Left renal cortex interstitium (tissue), 4 donors: ENCODE measurements around the gene SLC2A13. TPM values are rescaled to one million over a fixed set of nuclear protein-coding genes. Genes with fewer than 3 reads are reported as not detected.
"Not testable (repeated sequence)": the region's sequence is repeated elsewhere in the genome, so short reads cannot be mapped to it uniquely, and the experiment has no call there.

ENCODE experiments used
- DNase-seq, 4 donors: peaks; one replicate each; pipeline ENCODE4 v3.0.0-alpha.2; 2013; ENCODE audit warnings: low read depth in 4 of 4, low spot score in 2 of 4, missing footprints in 1 of 4
- polyA plus RNA-seq, 4 donors: library from polyadenylated mRNA; unstranded; fragments of 120-200 nt; gene quantifications; one replicate each; pipeline ENCODE4 v1.2.1, GENCODE V29; 2013; ENCODE audit not compliant: insufficient read length in 4 of 4

The SLC2A13 gene
- polyA plus RNA-seq, 4 donors: 11.8 to 16.3 (median 14.5) TPM

DNA sequence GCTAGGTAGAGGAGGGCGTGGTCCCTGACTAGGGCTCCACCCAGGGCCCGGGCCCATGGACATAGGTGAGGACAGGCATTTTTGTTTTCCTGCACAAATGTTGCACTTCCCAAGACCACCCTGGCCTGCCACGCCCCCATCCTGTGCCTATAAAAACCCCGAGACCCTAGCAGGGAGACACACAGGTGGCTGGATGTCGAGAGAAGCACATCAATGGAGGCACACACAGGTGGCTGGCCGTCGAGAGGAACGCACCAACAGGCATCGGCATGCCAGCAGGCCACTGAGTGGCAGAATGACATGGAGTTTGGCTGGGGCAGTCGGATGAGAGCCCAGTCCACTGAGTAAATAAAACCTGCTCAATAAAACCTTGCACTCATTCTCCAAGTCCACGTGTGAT lies 328.4 kb downstream of the SLC2A13 start:
- DNase-seq: no peak

DNA sequence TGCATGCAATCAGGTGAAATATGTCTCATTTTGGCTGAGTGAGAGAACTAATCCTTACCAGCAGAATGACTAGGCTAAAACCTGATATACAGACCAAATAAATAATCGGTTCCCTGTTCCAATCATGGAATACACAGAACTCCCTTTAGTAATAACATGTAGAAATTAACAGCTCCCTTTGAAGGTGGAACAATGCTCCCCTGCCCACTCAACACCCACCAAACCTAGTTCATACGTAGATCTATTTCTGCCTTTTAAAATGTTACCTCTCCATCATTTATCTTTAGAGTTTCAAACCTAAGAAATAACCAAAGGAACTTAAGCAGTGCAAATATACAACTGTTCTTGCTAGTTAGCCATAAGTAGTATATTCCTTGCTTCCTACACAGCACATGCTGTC lies 332.6 kb downstream of the SLC2A13 start:
- DNase-seq: no peak

DNA sequence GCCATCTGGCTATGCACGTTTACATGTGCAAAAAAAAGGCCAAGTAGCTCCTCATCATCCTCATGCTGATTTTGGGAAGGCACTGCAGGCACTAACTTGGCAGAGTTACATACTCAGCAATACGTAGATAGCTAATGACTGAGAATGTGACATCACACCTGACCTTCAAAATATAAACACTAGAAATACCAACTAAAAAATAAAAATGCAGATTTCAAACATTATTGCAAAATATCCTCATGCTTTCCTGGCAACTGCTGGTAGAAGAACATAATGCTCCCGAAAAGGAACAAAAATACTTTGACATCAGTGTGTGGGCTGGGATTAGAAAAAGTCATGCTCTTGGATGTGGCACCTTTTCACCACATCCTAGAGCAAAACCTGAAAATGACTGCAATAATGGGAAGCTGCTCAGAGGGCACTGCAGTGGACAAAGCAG lies 333.0 kb downstream of the SLC2A13 start:
- no peak for DNase-seq

DNA sequence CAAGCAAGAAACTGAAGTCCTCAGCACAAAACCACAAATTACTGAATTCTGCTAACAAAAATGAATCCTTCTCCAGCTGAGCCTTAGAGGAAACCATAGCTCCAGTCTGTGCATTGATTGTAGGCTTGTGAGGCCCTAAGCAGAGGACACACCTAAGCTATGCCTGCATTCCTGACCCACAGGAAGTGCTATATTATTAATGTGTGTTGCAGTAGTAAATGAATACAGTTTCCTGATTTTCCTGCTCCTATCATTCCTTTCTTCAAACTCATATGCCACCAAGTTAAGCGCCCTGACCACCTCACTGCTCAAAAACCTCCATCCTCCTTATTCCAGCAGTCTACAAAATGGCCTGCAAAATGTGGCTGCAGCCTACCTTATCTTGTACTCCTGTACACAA lies 334.4 kb downstream of the SLC2A13 start:
- DNase-seq: no peak

DNA sequence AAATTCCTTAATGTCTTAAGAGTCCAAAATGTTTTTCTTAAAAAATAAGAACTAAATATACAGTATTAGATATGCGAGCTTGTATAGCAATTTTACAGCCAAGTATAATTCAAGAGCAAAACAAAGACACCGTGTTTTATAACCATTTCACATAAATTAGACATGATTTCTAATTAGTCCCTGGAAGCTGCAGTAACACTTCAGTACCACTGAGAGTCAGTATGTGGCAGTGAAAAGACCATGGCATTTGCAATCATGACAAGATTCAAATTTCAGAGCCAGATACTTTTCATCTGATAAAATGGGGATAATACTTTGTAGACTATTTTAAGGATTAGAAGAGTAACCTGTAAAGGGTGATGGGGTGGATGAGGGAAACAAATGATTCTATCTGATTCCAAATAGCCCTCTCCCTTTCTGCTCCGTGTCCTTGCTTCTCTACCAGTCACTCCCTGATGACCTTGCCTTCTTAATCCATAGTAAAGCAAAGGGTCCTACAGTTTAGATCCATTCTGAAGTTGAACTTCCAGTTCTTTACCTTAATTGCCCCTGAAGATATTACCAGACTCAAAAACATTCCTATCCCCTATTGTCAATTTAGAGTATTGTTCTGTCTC lies 340.8 kb downstream of the SLC2A13 start:
- DNase-seq: peak in 2 of 4 donors; percentile 10 to 11

DNA sequence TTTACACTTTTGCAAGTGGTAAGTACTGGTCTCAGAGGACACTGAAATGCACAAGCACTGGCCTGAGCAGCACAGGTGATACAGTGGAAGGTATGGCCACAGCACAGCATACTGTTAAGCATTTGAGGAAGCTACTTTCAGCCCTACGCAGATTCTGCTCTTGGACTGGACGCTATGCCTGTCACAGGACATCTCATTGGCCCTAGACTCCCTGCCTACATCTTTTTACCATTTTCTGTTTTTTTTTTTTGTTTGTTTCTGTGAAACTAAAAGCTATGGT lies 342.1 kb downstream of the SLC2A13 start:
- DNase-seq: no peak

DNA sequence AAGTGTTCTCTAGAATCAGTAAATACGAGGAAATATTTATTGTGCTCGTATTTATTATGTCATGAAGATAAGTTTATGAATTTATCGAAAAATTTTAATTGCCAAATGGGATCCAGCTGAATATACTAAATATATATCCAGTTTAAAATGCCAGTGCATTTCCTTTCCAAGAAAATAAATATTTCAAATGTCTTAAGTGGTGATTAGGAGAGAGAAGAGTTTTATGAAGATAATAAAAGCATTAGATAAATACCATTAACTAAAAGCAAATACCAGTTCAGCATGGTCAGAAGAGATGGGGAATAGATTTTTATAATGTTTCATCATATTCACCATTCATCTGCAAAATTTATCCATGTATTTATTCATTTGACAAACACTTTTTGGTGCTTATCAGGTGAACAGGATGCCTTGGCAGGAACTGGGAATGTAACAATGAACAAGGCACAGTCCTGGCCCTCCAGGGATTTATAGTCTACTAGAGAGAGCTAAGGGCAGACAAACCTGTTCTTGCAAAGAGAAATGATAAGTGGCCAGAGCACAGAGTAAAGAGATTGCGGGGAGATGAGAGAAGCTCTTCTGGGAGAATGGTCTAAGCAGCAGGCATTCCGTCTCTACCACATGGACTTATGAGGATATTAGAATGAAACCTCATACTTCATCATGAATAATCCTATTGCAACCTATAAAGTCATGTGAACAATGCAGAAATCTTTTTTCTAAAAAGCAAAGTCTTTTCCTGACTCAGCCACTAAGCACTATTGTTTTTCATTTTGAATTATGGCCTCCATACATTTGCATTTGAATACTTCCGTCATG lies 342.6 kb downstream of the SLC2A13 start:
- DNase-seq: no peak

DNA sequence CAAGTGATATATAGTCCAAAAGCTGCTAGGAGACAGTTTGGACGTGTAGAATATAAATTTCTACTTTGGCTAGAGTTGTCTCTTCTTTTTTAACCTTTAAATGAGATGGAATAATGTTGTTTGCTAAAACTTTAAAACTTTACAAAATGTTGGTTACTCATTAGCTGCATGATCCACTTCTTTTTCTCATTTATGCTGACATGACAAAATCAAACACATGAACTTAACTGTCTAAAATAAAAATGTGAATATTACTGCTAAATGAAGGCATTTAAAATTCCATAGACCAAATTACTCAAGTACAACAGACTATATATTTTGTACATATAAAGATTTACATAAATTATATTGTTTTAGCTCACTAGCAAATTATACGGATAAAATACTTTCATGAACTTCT lies 350.4 kb downstream of the SLC2A13 start:
- DNase-seq: no peak

DNA sequence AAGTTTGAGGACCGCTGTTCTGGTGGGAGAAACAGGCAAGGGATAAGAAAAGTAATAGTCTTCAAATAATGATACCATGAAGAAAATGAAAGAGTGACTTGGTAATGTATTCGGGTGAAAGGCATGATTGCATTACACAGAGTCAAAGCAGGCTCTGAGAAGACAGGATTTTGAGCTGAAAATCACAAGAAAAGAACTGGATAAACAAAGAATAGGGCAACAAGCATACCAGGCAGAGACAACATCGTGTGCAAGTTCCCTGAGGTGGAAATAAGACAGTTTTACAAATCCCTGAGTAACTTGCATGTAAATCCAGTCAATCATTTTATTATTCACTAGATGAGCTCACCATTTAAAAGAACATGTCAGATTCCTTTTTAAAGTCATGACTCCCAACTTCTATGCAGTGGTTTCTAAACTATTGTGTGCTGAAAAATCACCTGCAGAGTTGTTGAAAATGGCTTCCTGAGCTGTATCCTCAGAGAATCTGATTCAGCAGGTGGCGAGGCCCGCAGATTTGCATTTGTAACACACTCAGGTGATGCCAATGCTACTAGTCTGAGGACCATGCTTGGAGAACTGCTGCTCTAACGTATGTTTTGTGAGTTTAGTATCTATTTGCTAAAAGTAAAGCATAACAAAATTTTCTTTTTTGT lies 353.3 kb downstream of the SLC2A13 start:
- DNase-seq: no peak

DNA sequence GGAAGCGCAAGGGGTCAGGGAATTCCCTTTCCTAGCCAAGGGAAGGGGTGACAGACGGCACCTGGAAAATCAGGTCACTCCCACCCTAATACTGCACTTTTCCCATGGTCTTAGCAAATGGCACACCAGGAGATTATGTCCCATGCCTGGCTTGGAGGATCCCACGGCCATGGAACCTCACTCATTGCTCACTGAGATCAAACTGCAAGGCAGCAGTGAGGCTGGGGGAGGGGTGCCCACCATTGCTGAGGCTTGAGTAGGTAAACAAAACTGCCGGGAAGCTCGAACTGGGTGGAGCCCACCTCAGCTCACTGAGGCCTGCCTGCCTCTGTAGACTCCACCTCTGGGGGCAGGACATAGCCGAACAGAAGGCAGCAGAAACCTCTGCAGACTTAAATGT lies 359.7 kb downstream of the SLC2A13 start:
- not testable (repeated sequence) for DNase-seq

DNA sequence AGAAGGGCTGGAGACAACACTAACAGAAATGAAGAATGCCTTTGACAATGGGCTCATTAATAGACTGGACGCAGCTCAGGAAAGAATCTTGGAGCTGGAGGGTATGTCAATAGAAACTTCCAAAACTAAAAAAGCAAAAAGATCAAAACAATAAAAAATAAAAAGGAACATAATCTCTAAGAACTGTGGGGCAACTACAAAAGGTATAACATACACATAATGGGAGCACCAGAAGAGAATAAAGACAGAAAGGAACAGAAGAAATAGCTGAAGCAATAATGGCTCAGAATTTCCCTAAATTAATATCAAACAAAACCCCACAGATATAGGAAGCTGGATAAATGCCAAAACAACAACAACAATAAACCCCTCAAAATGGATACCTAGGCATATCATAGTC lies 362.2 kb downstream of the SLC2A13 start:
- no peak for DNase-seq

DNA sequence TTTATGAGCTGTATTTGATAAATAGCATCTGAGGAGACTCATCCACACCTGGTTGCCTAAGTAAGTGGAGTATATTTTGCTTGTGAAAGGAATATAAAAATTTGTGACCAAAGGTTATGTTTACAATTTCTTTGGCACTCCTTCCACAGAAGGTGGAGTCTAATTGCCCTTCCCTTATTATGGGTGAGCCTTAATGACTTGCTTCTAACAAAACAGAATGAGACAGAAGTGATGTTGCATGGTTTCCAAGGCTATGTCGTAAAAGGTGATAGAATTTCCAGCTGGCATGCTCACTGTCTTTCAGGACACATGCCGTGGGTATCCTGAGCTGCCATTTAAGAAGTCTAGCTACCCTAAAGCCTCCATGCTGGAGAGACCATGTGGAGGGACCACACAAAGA lies 369.5 kb downstream of the SLC2A13 start:
- no peak for DNase-seq

DNA sequence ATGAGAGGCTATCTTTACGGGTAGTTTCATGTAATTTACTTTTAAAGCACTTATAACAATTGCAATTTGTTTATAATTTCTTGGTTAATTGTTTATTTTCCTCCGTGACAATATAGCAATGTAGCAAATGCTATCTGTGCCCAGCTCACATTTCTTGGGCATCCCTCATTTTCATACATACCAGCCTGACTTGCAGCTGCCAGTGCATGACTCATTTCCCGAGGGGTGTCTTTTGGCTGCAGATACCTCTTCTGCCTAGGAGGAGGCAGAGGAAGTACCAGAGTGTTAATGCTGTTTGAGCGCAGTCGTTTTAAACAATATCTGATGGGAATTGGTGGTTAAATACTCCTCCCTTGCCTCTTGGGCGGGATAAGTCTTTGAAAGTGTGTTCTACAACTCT lies 382.1 kb downstream of the SLC2A13 start:
- no peak for DNase-seq

DNA sequence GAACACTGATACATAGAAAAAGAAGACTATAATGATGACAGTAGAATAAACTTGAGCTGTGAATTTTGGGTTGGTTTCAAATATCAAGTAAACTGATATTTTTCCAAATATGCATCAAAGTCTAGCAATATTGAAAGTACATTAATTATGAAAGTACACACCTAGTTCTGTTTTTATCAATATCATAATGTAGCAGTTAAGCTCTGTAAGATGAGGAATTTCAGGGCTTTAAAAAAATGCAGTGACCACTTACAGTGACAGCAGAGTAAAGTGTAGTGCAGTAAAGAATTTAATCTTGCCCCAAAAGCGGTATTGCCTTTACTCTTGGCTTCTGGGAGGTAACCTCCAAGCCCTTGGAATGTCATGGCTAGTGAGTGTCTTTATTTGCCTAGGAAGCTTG lies 383.4 kb downstream of the SLC2A13 start:
- DNase-seq: no peak

DNA sequence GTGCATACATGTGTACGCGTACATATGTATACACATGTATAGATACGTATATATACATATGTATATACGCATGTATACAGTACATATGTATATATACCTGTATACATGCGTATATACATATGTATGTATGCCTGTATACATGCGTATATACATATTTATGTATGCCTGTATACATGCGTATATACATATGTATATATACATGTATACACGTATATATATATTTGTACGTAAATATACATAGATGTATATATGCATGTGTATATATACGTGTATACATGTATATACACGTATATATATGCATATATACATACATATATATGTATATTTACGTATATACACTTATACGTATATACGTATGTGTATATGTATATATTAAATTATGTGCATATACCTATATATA lies 392.3 kb downstream of the SLC2A13 start:
- DNase-seq: no peak

DNA sequence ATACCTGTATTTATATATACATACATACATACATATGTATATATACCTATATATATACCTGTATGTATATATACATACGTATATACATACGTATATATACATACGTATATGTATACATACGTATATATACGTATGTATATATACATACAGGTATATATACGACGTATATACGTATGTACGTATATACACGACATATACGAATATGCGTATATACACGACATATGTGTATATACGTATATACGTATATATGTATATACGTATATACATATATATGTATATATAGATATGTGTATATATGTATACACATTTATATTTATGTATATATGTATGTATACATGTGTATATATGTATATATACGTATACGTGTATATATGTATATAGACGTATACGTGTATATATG lies 393.5 kb downstream of the SLC2A13 start:
- DNase-seq: no peak

Other genes with a start within 250 kb of the SLC2A13 start
- gene LRRK2, start 118.9 kb upstream of the SLC2A13 start, polyA plus RNA-seq: 10 to 100 TPM; 27.7 to 32.6 (median 31.3) TPM